Activated gamma-delta T cell treated with Interleukin-2 at 50 U/mL for 16 hours (primary cell): ENCODE results near the gene DBNDD1.

Experiments
- DNase-seq: peaks from one replicate; pipeline ENCODE4 v3.0.0-alpha.2; 2020

Gene DBNDD1

DNA sequence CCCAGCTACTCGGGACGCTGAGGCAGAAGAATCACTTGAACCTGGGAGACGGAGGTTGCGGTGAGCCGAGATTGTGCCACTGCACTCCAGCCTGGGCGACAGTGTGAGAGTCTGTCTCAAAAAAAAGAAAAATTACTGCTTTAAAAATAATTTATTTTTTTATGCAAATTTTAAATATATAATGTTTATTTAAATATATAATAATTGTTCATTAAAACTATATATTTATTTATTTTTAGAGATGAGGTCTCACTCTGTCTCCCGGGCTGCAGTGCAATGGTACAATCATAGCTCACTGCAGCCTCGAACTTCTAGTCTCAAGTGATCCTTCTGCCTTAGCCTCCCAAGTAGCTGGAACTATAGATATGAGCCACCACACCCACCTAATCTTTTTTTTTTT lies 15.2 kb upstream of the DBNDD1 start:
- DNase-seq = no peak

DNA sequence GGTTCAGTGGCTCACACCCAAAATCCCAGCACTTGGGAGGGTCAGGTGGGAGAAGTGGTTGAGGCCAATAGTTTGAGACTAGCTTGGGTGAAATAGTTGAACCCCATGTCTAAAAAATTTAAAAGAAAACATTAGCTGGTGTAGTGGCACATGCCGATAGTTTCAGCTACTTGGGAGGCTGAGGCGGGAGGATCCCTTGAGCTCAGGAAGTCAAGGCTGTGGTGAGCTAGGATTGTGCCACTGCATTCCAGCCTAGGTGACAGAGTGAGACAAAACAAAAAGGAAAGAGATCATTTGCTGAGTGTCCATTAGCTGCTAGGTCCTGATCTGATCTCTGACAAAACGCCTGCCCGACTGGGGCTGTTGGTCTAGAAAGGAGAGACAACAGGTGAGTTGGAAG lies 14.1 kb upstream of the DBNDD1 start:
- DNase-seq = no peak

DNA sequence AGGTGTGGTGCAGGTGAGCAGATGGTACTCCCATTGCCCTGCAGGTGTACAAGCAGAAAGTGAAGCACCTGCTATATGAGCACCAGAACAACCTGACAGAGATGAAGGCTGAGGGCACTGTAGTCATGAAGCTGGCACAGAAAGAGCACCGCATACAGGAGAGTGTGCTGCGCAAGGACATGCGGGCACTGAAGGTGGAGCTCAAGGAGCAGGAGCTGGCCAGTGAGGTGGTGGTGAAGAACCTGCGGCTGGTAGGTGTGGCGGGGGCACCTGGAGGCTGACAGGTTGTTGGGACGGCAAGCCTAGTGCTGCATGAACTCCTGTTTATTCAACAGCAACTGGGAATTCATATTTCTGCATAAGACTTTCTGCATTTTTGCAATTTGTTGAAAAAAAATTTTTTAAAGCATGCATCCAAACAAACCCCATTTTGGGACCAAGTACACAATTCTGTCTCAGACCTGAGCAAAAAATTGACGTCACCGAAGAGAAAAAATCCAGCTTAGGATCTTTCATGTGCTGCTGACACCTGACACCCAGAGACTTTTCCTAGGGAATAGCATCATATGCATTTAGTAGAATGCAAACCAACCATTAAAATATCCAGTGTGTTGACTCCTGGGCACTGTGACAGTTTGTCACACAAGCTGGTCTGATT lies 13.5 kb upstream of the DBNDD1 start:
- DNase-seq = no peak

DNA sequence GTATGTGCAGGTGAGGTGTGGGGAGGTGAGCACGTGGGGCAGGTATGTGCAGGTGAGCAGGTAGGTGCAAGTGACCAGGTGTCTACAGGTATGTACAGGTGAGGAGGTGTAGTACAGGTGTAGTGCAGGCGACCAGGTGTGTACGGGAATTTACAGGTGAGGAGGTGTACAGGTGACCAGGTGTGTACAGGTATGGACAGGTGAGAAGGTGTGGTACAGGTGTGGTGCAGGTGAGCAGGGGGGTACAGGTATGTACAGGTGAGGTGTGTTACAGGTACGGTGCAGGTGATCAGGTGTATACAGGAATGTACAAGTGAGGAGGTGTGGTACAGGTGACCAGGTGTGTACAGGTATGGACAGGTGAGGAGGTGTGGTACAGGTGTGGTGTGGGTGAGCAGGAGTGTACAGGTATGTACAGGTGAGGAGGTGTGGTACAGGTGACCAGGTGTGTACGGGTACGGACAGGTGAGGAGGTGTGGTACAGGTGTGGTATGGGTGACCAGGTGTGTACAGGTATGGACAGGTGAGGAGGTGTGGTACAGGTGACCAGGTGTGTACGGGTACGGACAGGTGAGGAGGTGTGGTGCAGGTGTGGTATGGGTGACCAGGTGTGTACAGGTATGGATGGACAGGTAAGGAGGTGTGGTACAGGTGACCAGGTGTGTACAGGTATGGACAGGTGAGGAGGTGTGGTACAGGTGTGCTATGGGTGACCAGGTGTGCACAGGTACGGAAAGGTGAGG lies 12.8 kb upstream of the DBNDD1 start:
- no peak for DNase-seq

DNA sequence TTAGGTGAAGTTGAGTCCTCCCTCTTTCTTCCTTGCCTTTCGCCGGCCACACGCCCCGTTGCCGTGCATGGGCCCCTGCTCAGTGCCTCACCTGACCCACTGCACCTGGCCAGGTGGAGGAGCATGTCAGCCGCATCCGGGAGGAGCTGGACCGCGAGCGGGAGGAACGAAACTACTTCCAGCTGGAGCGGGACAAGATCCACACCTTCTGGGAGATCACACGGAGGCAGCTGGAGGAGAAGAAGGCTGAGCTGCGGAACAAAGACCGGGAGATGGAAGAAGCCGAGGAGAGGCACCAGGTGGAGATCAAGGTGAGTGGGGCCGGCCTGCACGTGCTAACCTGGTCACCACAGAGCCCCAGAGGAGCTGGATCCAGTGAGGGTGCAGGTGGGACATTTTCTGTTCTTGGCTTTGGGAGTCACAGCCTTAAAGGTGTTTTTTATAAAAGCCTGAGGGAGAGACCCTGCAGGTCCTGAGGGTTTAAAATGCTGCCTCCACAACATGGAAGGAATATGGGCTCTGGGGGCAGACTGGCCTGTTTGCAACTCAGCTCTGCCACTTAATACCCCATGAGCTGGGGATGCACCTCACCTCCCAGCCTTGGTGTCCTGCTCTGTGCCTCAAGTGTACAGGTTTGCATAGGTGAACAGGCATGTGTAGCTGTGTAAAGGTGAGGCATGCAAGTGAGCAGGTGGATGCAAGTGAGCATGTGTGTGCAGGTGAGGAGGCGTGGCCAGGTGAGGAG lies 12.1 kb upstream of the DBNDD1 start:
- no peak for DNase-seq

DNA sequence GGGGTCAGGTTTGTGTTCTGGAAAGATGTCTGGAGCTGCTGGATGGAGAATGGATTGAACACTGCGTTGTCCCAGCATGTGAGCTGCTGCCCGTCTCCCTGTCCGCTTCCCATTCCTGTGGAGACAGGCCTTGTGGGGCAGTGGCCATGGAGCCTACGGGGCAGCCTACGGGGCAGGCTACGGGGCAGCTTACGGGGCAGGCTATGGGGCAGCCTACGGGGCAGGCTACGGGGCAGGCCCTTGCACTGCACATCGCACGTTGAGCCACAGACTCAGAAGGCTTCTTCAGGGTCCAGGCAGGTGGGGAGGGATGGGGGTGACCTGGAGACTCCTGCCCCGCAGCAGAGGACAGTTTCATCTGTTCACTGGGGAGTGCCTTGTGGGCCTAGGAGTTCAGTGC lies 9.7 kb upstream of the DBNDD1 start:
- DNase-seq = no peak

DNA sequence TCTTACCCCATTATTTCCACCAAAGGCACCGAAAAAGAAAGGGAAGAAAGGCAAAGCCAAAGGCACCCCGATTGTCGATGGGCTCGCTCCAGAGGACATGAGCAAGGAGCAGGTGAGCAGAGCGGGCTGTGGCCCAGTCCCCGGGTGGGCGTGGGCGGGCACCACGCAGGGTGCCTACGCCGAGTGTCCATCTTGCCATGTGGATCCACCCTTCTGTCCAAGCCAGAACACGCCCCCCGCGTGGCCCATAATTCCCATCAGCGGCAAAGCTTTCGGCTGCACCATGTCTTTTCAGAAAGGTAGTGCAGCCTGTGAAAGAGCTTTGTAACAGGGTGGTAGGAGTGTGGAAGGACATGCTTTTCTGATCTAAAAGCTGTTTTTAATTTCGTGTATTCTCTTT lies 8.4 kb upstream of the DBNDD1 start:
- no peak for DNase-seq

DNA sequence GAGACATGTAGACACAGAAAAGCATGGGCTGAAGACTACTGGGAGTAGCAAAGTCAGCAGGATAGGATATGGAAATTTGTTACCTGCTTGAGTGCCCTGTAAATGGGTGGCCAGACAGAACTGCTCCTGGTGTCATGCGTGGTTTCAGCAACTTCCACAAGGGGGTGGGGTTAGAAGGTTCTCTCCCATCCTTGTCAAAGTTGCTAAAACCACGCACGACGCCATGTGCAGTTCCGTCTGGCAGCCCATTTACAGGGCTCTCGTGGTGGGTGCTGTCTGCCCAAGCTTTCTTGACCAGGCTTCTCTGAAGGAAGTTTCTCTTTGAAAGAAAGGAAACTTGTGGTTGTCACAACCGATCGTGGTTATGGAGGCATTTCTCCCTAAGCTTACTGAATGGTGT lies 6.9 kb upstream of the DBNDD1 start:
- DNase-seq = no peak

DNA sequence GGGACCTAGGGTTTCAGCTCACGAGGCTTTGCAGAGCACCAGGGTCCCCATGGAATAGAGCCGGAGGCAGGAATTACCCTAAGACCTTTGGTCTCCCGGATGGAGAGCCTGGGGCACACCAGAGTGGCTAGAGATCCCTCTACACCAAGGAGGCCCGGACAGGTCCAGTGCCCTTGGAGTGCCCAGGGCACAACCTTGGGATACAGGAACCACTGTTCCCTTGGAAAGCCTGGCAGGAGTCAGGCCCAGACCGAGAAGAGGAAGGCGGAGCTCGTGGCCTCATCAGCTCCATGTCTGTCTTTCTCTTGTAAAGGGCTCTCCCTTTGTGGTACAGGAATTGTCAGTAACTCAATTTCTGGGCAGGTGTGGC lies 3.8 kb upstream of the DBNDD1 start:
- no peak for DNase-seq

DNA sequence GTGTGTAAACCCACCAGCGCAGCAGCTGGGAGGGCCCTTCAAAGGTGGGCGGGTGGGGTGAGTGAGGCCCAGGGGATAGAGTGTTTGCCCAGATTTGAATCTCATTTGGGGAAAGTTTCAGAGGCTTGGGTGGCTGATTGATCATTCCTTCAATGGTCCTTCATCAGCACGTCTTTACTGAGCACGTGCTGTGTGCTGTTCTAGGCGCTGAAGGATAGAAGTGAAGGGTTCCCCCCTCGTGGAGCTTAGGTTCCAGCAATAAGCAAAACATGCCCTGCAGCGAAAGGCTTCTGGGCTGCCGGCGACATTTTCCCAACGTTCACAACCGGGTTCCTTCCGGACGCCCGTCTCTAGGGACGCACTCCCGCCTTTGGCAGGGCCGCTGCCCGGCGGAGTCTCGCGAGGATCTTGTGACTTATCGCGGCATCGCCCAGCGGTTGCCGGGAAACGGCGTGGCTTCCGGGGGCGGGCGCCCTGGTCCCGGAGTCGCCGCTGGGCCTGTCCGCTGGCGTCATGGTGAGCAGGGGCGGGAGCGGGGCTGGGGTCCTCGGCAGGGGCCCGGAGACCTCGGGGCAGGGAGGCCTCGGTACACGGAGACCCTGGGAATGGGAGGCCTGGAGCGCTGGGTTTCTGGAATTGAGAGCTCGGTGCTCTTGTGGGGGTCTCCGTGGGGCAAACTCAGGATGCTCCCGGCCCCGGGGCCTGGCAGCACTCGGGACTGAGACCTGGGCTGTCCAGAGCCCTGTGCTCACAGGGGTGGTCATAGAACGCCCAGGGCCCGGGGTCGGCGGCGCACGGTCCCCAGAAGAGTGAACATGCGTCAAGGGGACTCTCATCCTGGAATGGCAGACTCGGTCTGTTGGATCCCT lies 3.2 kb upstream of the DBNDD1 start:
- peak; percentile 67 for DNase-seq

DNA sequence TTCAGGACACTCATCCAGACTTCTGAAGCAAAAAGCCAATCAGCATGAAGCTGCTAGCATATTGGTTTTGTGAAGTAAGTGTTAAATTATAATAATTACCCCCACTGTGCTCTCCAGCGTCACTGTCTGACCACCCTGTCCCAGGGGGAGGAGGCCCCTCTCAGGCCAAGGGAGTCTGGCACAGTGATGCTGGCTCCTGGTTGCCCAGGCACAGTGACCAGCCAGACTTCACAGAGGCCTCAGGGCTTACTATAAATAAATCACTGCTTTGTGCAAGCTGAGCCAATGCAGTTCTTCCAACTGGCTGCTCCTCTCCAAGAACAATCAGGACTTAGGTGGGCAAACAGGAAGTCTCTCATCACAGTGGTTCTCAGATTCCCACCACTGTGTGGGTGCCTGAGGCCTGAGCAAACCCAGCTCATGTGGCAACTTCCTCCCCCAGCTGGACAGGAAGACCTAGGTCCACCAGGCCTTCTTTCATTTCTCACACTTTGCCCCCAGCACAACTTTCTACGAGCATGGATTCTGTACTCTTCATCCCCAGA lies 1.7 kb upstream of the DBNDD1 start:
- no peak for DNase-seq

DNA sequence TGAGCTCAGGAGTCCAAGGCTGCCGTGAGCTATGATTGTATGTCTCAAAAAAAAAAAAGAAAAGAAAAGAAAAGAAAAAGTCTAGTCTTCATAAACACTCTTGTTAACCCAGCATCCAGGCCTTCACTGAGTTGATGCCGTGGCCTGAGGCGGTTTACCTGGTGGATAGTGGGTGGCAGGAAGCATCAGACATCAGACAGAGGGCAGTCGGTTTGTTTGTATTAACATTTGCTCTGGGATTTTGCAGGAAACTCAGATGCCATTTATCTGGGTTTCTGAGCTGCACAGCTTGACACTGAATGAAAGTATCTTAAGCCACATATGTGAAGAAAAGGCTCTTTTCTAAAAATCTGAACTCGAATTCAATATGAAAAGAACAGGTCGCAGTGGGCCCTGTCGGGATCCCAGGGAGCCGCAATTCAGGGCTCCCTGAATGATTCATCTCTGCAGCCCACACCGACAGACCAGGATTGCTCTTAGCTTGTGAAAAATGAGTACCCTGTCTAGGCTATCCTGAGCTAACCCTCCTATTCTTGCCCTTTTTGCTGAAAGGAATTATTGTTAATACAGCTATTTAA lies 1.1 kb upstream of the DBNDD1 start:
- DNase-seq = no peak

DNA sequence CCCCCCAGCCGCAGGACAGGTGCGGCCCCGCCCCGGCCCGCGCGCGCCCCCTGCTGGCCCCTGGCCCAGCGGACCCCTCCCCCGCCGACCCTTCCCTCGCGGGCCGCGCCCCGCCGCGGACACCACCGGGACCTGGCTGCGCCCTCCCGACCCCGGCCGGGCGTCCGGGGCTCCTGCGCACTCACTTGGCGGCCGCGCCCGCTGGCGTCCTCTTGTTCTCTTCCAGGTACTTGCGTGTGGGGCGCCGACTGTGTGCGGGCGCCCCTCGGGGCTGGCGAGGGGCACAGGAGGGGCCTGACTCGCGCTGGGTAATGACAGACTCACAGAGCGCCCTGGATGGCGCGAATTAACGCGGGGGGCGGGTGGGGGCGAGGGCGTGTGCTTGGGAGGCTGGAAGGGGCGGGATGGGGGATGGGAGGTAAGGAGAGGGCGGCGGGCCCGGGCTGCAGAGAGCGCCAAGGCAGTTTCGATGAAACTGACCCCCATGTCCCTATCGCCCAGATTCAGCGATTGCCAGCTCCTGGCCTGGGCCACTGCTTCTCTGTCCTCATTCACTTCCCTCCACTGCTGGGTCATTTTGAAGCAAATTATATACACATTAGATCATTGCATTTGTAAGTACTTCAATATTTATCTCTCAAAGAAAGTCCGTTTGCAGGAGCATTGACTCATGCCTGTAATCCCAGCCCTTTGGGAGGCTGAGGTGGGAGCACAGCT lies 445 bp upstream of the DBNDD1 start:
- peak; percentile 26 for DNase-seq

DNA sequence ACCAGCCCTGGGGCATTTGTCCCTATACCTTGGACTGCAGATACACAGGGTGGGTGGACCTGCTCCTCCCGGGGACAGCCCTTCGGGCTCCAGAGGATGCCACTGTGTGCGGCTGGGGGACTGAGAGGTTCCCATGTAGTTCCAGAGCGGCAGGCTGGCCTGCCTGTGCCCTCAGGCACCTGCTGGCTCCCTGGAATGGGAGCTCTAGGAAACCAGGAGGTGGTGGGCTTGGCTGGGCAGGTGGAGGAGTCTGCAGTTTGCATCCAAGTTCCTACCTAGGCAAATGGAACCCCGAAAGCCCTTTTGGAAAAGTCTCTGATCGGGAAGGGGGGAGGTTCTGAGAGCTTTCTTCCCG lies 982 bp downstream of the DBNDD1 start:
- no peak for DNase-seq

DNA sequence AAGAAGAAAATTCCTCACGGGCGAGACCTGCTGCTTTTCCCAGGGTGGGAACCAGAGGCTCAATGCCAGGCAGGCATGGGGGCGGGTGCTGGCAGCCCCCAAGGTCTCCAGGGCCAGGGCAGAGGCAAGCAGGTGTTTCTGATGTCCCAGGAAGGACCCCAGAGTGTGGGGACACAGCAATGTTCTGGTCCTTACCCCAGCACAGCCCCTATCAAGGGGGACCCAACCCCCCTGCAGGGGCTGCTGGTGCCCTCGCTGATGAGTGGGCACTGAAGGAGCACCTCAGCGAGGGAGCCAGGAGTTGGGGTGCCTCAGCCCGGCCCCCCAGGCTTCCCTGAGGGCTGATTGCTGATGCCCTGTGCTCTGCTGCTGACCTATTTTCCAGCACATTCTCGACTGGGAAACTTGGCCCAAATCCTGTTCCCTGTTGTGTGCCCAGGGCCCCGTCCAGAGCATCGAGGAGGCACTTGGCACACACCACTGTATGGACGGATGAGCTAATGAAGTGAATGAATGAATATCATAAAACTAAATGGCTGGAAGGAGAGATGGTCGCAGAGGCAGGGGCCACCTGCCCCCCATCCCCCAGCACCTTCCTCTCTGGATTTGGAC lies 2.8 kb downstream of the DBNDD1 start:
- no peak for DNase-seq

DNA sequence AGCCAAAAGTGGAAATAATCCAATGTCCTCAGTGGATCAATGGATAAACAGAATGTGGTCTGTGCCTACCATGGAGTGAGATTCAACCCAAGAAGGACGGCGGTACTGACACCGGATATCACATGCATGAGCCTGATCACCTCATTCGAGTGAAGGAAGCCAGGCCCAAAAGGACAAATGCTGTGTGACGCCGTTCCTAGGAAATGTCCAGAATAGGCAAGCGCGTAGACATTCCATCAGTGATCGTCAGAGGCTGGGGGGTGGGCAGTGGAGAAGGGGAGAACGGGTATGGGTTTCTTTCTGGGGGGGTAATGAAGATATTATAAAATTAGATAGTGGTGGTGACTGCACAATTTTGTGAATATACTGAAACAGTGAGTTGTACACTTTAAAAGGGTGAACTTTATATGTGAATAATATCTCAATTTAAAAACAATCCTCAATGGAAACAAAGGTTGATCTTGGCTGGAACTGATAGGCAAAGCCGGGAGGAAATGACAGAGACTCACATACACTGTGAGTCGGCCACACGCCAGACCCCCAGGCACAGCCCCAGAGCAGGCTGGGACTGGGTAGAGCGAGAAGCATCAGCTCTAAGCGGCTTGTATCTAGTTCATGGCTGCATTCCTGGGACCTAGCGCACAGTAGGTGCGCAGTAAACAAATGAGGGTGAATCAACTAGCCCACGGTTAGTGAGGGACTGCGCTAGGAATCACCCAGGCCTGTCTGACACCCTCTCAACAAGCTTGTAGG lies 3.5 kb downstream of the DBNDD1 start:
- no peak for DNase-seq

DNA sequence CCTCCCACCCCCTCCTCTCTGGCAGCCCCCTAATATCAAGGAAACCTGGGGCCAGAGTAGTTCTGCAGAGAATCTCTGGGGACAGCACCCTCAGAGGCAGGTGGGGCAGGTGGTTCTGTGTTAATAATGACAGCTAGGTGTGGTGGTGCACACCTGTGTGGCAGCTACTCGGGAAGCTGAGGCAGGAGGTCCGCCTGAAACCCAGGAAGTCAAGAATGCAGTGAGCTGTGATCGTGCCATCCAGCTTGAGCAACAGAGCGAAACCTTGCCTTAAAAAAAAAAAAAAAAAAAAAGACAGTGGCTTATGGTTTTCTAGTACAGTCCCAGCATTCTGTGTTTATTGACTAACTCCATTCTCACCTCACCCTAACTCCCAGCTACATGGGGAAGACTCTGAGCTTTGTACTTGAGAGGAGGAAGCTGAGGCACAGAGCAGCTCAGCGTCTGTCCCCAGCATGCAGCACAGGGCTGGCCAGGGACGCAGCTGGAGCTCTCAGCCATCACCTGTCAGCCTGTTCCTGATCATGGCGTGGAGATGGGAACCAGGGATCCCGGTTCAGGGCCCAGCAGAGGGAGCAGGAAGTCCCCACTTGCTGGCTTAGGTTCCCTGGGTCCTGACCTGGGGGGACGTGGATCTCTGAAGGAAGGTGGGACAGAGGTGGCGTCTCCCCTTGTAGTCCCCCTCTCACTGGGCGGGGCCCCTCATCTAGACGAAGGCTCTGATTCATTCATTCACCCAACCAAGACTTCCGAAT lies 6.1 kb downstream of the DBNDD1 start:
- DNase-seq = no peak

DNA sequence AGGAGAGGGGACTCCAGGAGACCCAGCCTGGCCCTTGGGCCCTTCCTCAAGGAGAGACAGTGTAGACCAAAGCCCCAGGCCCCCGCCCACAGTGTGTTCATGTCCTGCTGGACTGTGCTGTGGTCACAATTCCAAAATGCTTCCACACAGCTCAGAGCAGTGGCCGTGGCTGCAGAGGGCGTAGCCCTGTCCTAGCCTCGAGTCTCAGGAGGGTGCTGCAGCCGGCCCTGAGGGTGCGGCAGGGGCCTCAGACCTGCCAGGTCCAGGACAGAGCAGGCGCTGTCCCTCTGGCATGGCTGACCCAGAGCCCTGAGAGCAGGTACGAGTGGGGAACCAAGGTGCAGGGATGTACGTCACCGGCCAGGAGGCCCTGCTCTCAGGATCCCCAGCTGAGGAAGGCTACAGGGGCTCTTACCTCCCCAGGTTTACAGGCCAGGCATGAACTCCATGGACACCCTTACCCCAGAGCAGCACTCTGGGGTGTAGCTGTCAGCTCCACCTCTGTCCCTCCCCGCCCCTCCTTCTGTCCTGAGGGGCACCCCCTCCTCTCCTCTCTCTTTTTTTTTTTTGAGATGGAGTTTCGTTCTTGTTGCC lies 7.3 kb downstream of the DBNDD1 start:
- DNase-seq = no peak

DNA sequence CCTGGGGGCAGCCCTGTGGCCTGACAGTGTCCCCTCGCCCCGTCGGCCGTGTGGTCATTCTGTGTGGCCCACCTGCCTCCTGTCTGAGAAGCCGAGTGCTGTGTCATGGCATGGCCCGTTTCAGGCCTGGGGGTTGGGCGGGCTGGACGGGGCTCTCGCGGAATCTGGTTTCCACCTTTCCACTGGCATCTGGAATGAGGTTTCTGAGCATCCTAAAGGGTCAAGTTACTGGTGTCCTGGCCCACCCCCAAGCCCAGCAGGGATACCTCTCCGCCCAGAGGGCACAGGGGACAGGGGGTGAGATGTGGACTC lies 7.8 kb downstream of the DBNDD1 start:
- no peak for DNase-seq
